Activated T-cell treated with anti-CD3 and anti-CD28 coated beads, Interleukin-2, amount 50 U/mL, for 72 hours (primary cell): ENCODE data around the gene SEMG2. TPM values are rescaled to one million over a fixed set of nuclear protein-coding genes. Genes with fewer than 3 reads are reported as not detected.

Experiments used
- ATAC-seq, 2 donors: fragments of 150-1000 bp; cut with Tn5 transposase; replicated peaks in 1 of 2; 2 replicates each; pipeline ENCODE4 v1.10.0; 2021; ENCODE audit warnings: moderate library complexity in 2 of 2, mild to moderate bottlenecking in 1 of 2
- DNase-seq, 2 donors: peaks; one replicate each; pipeline ENCODE4 v3.0.0; 2021 to 2022; ENCODE audit warnings: mixed read lengths in 1 of 2
- H3K27ac Mint-ChIP-seq: one replicate; pipeline ENCODE4 v1.8.0; 2022; ENCODE audit warnings: mild to moderate bottlenecking, moderate library complexity, mixed read lengths
- H3K27me3 Mint-ChIP-seq: one replicate; pipeline ENCODE4 v1.8.0; 2022; ENCODE audit warnings: low read depth, mixed read lengths
- H3K36me3 Mint-ChIP-seq, 2 donors: one replicate each; pipeline ENCODE4 v1.8.0; 2022; ENCODE audit warnings: mixed read lengths in 2 of 2, mild to moderate bottlenecking in 1 of 2; ENCODE audit not compliant: insufficient read depth in 2 of 2
- H3K4me1 Mint-ChIP-seq: one replicate; pipeline ENCODE4 v1.8.0; 2022; ENCODE audit warnings: low read depth, mixed read lengths
- H3K4me3 Mint-ChIP-seq, 2 donors: one replicate each; pipeline ENCODE4 v1.8.0; 2022; ENCODE audit warnings: mild to moderate bottlenecking in 2 of 2, mixed read lengths in 2 of 2, moderate library complexity in 2 of 2
- H3K9me3 Mint-ChIP-seq, 2 donors: one replicate each; pipeline ENCODE4 v1.8.0; 2022; ENCODE audit warnings: mixed read lengths in 2 of 2
- total RNA-seq, 2 donors: library from RNA; stranded (reverse); gene quantifications; one replicate each; pipeline ENCODE4 v1.2.3, GENCODE V29; 2022

The SEMG2 gene
- total RNA-seq, 2 donors from 2014 or later = not detected

DNA sequence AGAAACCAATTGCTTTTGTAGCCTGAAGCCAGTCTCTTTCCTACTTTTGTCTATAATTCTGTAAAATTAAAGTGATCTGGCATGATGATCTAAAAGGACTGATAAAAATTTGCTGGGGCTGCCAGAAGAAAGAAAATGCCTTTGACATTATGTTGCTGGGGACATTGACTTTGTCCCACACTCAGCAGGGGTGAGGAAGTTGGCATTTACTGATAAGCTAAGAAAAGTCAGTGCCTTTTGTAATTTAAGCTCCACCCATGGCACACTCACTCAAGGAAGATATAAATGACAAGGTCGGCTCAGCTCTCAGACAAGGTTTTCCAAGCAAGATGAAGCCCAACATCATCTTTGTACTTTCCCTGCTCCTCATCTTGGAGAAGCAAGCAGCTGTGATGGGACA, 14.4 kb upstream of the SEMG2 start, which contains the start of gene SEMG1:
SEMG1 (plus strand) TSS at position 309 of the 400 bp plus-strand sequence; CDS start at position 330, 21 bp downstream.
- H3K4me3 Mint-ChIP-seq = no peak within 1 kb of the TSS
- H3K27me3 Mint-ChIP-seq = peaks cover 46% of the 10 kb centered on the region
- H3K9me3 Mint-ChIP-seq = peaks cover 4% of the 10 kb centered on the region in 2 donors
- no peaks in the 10 kb centered on the region for H3K4me1 Mint-ChIP-seq
- H3K27ac Mint-ChIP-seq = no peak within 1 kb of the TSS
- ATAC-seq = no peak
- no peak for DNase-seq
- no peaks in the 10 kb centered on the region for H3K36me3 Mint-ChIP-seq

GRCh38 chr20:45209924-45210323, 11.2 kb upstream of the SEMG2 start:
- H3K4me1 Mint-ChIP-seq = no peaks in the 10 kb centered on the region
- H3K27me3 Mint-ChIP-seq = peaks cover 55% of the 10 kb centered on the region
- no peaks in the 10 kb centered on the region for H3K36me3 Mint-ChIP-seq
- no peak overlapping the region for H3K27ac Mint-ChIP-seq
- H3K4me3 Mint-ChIP-seq = no peak overlapping the region
- no peaks in the 10 kb centered on the region for H3K9me3 Mint-ChIP-seq
- no peak for ATAC-seq
- DNase-seq = no peak

GRCh38 chr20:45211569-45212474, 9.4 kb upstream of the SEMG2 start:
- H3K4me1 Mint-ChIP-seq = no peaks in the 10 kb centered on the region
- no peak for ATAC-seq
- H3K36me3 Mint-ChIP-seq = no peaks in the 10 kb centered on the region
- H3K27ac Mint-ChIP-seq = no peak overlapping the region
- H3K4me3 Mint-ChIP-seq = no peak overlapping the region
- no peaks in the 10 kb centered on the region for H3K9me3 Mint-ChIP-seq
- no peak for DNase-seq
- H3K27me3 Mint-ChIP-seq = peaks cover 42% of the 10 kb centered on the region

DNA sequence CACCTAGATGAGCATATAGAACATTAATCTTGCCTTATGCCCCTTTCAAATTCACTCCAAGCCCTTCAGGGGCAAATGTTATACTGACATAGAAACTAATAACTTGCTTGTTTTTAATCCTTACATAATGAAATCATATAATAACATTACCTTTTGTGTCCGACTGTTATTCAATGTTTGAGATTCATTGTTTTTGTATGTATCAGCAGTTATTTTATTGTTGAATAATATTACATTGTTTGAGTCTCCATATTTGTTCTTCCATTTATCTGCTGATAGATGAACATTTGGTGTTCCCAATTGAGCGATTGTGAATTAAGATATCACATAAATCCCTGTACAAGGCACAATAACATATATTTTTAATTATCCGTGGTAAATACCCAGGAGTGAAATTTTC, 8.3 kb upstream of the SEMG2 start:
- no peak overlapping the region for H3K27ac Mint-ChIP-seq
- no peak for DNase-seq
- H3K9me3 Mint-ChIP-seq = no peaks in the 10 kb centered on the region
- no peak for ATAC-seq
- no peak overlapping the region for H3K4me3 Mint-ChIP-seq
- no peaks in the 10 kb centered on the region for H3K36me3 Mint-ChIP-seq
- no peaks in the 10 kb centered on the region for H3K4me1 Mint-ChIP-seq
- H3K27me3 Mint-ChIP-seq = peaks cover 32% of the 10 kb centered on the region

DNA sequence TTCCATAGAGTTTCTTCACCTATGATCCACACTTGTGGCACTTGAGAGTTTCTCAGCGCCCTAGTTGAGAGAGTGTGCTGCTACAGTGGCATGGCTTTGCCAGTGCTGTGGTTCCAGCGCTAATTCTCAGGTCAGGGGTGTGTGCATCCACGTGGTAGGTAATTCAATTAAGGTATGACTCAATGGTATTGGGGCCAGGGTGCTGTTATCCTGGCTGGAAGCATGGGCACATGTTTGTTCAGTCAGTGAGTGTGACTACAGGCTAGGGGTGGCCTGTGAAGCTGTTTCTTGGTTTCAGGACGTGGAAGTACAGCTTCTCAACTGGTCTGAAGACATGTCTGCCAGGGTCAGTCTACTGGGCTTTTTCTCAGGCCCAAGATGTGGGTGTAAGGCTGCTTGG, 3.0 kb upstream of the SEMG2 start:
- H3K36me3 Mint-ChIP-seq = no peaks in the 10 kb centered on the region
- no peak for DNase-seq
- no peak for ATAC-seq
- no peaks in the 10 kb centered on the region for H3K4me1 Mint-ChIP-seq
- no peak overlapping the region for H3K27ac Mint-ChIP-seq
- no peak overlapping the region for H3K4me3 Mint-ChIP-seq
- no peaks in the 10 kb centered on the region for H3K9me3 Mint-ChIP-seq
- peaks cover 49% of the 10 kb centered on the region for H3K27me3 Mint-ChIP-seq

GRCh38 chr20:45218636-45219035, 2.5 kb upstream of the SEMG2 start:
- Mint-ChIP-seq H3K36me3 (no peaks in the 10 kb centered on the region), H3K27ac (no peak overlapping the region), H3K4me1 (no peaks in the 10 kb centered on the region), H3K9me3 (no peaks in the 10 kb centered on the region), H3K4me3 (no peak overlapping the region), H3K27me3 (peaks cover 44% of the 10 kb centered on the region)
- DNase-seq = no peak
- ATAC-seq = no peak

- Mint-ChIP-seq H3K27ac (no peak overlapping the region), H3K27me3 (peaks cover 56% of the 10 kb centered on the region), H3K36me3 (no peaks in the 10 kb centered on the region), H3K4me3 (no peak overlapping the region), H3K4me1 (no peaks in the 10 kb centered on the region), H3K9me3 (no peaks in the 10 kb centered on the region)
- DNase-seq (no peak), ATAC-seq (no peak)
These were observed 2.0 kb downstream of the SEMG2 start for GRCh38 chr20:45223136-45223535.

DNA sequence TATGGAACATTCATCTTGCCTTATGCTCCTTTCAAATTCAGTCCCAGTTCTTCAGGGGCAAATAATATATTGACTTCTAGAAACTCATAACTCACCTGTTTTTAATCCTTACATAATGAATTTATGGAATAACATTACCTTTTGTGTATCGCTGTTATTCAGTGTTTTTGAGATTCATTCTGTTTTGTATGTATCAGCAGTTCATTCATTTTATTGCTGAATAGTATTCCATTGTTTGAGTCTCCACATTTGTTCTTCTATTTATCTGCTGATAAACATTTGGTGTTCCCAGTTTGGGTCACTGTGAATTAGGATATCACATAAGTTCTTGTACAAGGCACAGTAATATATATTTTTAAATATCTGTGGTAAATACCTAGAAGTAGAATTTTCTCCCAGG, 5.1 kb downstream of the SEMG2 start:
- Mint-ChIP-seq H3K36me3 (no peaks in the 10 kb centered on the region), H3K4me3 (no peak overlapping the region), H3K4me1 (no peaks in the 10 kb centered on the region), H3K27me3 (peaks cover 56% of the 10 kb centered on the region), H3K9me3 (no peaks in the 10 kb centered on the region), H3K27ac (no peak overlapping the region)
- ATAC-seq = no peak
- DNase-seq = no peak

GRCh38 chr20:45229264-45230056, 8.3 kb downstream of the SEMG2 start:
- peaks cover 53% of the 10 kb centered on the region for H3K27me3 Mint-ChIP-seq
- H3K9me3 Mint-ChIP-seq = peaks cover 1 to 2% of the 10 kb centered on the region in 2 donors
- H3K4me3 Mint-ChIP-seq = no peak overlapping the region
- no peaks in the 10 kb centered on the region for H3K4me1 Mint-ChIP-seq
- ATAC-seq (peak; percentile 57 to 61), DNase-seq (peak; percentile 66 to 74)
- no peak overlapping the region for H3K27ac Mint-ChIP-seq
- peaks cover 0 to 1% of the 10 kb centered on the region in 2 donors for H3K36me3 Mint-ChIP-seq

DNA sequence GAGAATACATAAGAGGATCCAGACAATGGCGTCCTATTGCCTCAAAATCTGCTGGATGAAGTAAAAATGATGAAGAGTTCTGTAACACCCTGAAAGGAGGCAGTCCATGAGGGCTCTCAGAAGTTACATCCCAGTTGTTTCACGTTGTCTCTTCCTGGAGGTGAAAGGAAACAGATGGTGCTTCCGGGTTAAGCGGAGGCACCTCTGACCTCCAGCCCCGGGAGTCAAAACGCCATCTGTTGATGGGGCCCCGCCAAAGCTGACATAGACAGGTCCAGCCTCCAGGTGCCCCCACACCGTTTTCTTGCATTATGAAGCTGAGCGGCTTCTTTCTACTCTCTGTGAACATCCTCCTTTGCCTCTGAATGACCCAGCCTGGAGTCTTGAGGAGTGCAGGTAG, 9.5 kb downstream of the SEMG2 start:
- H3K9me3 Mint-ChIP-seq = peaks cover 1 to 4% of the 10 kb centered on the region in 2 donors
- DNase-seq (no peak), ATAC-seq (no peak)
- no peak overlapping the region for H3K27ac Mint-ChIP-seq
- H3K36me3 Mint-ChIP-seq = peaks cover 0 to 3% of the 10 kb centered on the region in 2 donors
- H3K4me3 Mint-ChIP-seq = no peak overlapping the region
- no peaks in the 10 kb centered on the region for H3K4me1 Mint-ChIP-seq
- peaks cover 51% of the 10 kb centered on the region for H3K27me3 Mint-ChIP-seq

- no peak overlapping the region for H3K27ac Mint-ChIP-seq
- H3K4me3 Mint-ChIP-seq = no peak overlapping the region
- peaks cover 1 to 7% of the 10 kb centered on the region in 2 donors for H3K9me3 Mint-ChIP-seq
- peaks cover 0 to 3% of the 10 kb centered on the region in 2 donors for H3K36me3 Mint-ChIP-seq
- ATAC-seq (no peak), DNase-seq (peak; percentile 5)
- no peaks in the 10 kb centered on the region for H3K4me1 Mint-ChIP-seq
- peaks cover 35% of the 10 kb centered on the region for H3K27me3 Mint-ChIP-seq
These were observed 14.8 kb downstream of the SEMG2 start for GRCh38 chr20:45235995-45236394.

DNA sequence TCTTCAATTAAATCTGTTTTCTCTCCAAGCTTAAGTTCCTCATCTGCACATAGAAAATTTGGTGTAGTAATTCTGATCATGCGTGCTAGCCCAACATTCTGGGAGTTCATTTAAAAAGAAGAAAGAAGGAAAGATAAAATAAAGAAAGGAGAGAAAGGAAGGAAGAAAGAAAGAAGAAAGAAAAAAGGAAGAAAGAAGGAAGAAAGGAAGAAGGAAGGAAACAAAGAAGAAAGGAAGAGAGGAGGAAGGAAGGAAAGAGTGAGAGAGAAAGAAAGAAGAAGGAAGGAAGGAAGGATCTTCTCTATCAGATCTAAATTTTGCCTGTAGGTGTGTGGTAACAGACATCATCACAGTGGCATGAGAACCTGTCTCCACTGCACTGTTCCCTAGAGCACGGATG, 17.0 kb downstream of the SEMG2 start:
- H3K27me3 Mint-ChIP-seq = peaks cover 34% of the 10 kb centered on the region

GRCh38 chr20:45246109-45246508, 24.9 kb downstream of the SEMG2 start:
- Mint-ChIP-seq H3K4me1 (no peaks in the 10 kb centered on the region), H3K27me3 (peaks cover 56% of the 10 kb centered on the region)

More for the DNA sequence above, 17.0 kb downstream of the SEMG2 start:
- Mint-ChIP-seq H3K9me3 (peaks cover 1 to 7% of the 10 kb centered on the region in 2 donors), H3K4me3 (no peak overlapping the region), H3K36me3 (peaks cover 0 to 3% of the 10 kb centered on the region in 2 donors), H3K27ac (no peak overlapping the region), H3K4me1 (no peaks in the 10 kb centered on the region)
- ATAC-seq (no peak), DNase-seq (no peak)

More at GRCh38 chr20:45246109-45246508, 24.9 kb downstream of the SEMG2 start:
- ATAC-seq = no peak
- no peak overlapping the region for H3K27ac Mint-ChIP-seq
- no peaks in the 10 kb centered on the region for H3K9me3 Mint-ChIP-seq
- H3K36me3 Mint-ChIP-seq = no peaks in the 10 kb centered on the region
- no peak for DNase-seq
- no peak overlapping the region for H3K4me3 Mint-ChIP-seq
